GM18909 (cell line): ENCODE results near the gene DSTN.
"Not testable (repeated sequence)": the region's sequence is repeated elsewhere in the genome, so short reads cannot be mapped to it uniquely, and the experiment has no call there.

Source experiments
- ATAC-seq: cut with Tn5 transposase; IDR thresholded peaks from one replicate; pipeline ENCODE4 v1.9.1; 2021; ENCODE audit warnings: mild to moderate bottlenecking; ENCODE audit not compliant: unreplicated experiment, poor library complexity

The DSTN gene

DNA sequence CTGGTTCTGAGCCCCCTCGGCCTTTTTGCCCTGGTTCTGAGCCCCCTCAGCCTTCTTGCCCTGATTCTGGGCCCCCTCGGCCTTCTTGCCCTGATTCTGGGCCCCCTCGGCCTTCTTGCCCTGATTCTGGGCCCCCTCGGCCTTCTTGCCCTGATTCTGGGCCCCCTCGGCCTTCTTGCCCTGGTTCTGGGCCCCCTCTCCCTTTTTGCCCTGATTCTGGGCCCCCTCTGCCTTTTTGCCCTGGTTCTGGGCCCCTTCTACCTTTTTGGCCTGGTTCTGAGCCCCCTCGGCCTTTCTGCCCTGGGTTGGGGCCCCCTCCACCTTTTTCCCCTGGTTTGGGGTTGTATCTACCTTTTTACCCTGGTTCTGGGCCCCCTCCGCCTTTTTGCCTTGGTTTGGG, 89.5 kb downstream of the DSTN start:
- not testable (repeated sequence) for ATAC-seq
